Spleen (tissue), 11 donors: ENCODE results near the gene IER5. TPM values are rescaled to one million over a fixed set of nuclear protein-coding genes. Genes with fewer than 3 reads are reported as not detected.

ENCODE experiments used
- DNase-seq: peaks from one replicate; pipeline ENCODE4 v3.0.0-alpha.2; 2020
- H3K27ac ChIP-seq, 8 donors: fragments of 200-600 bp; sonication (generic) in 7 of 8; 1 replicate in 4 of 8; 2 replicates in 4 of 8; pipeline versions ENCODE4 v1.5.0 to v1.8.0; 2016 to 2021; ENCODE audit warnings: inconsistent platforms in 4 of 8, mild to moderate bottlenecking in 4 of 8, moderate library complexity in 1 of 8
- H3K27me3 ChIP-seq, 7 donors: fragments of 200-600 bp; sonication (generic) in 6 of 7; replicated peaks in 1 of 7; 1 replicate in 4 of 7; 2 replicates in 3 of 7; pipeline versions ENCODE4 v1.5.0 to v1.8.0; 2016 to 2021; ENCODE audit warnings: inconsistent platforms in 3 of 7, mild to moderate bottlenecking in 1 of 7
- H3K36me3 ChIP-seq, 6 donors: fragments of 200-600 bp; sonication (generic) in 5 of 6; 1 replicate in 4 of 6; 2 replicates in 2 of 6; pipeline versions ENCODE4 v1.5.0 to v1.8.0; 2016 to 2021; ENCODE audit warnings: inconsistent platforms in 2 of 6
- H3K4me1 ChIP-seq, 6 donors: fragments of 200-600 bp; sonication (generic) in 5 of 6; 1 replicate in 3 of 6; 2 replicates in 3 of 6; pipeline versions ENCODE4 v1.5.0 to v1.8.0; 2016 to 2021; ENCODE audit warnings: inconsistent platforms in 3 of 6
- H3K4me3 ChIP-seq, 8 donors: fragments of 200-600 bp; sonication (generic) in 7 of 8; 1 replicate in 4 of 8; 2 replicates in 4 of 8; pipeline versions ENCODE4 v1.5.0 to v1.8.0; 2016 to 2021; ENCODE audit warnings: inconsistent platforms in 4 of 8, mild to moderate bottlenecking in 4 of 8, moderate library complexity in 2 of 8
- H3K9me3 ChIP-seq, 8 donors: fragments of 200-600 bp; sonication (generic) in 7 of 8; 1 replicate in 4 of 8; 2 replicates in 4 of 8; pipeline versions ENCODE4 v1.5.0 to v1.8.0; 2016 to 2021; ENCODE audit warnings: inconsistent platforms in 4 of 8
- POLR2A ChIP-seq, 3 donors: fragments of 450-650 bp; IDR thresholded peaks; one replicate each; pipeline ENCODE4 v1.5.1; 2017; ENCODE audit warnings: antibody characterized with exemption in 3 of 3, mild to moderate bottlenecking in 1 of 3
- POLR2AphosphoS5 ChIP-seq, 3 donors: sonication (generic); formaldehyde crosslinking; IDR thresholded peaks; one replicate each; pipeline ENCODE4 v1.5.1; 2017; ENCODE audit warnings: antibody characterized with exemption in 3 of 3
- WGBS, 5 donors: extraction: QIAGEN DNeasy Blood & Tissue Kit in 3 of 5; methylation state at CpG; one replicate each; pipeline versions ENCODE4 v1.1.5 to v1.1.7; 2013 to 2018; 5-methylcytosine and 5-hydroxymethylcytosine counted together
- intact Hi-C: fragments of 100-400 bp; cut with DNase I; formaldehyde crosslinking; loops from one replicate; pipeline ENCODE4 v1.15.0; 2023; ENCODE audit warnings: low total_unique reads
- polyA plus RNA-seq, 3 donors: library from polyadenylated mRNA; stranded (reverse); fragments of 200-250 nt; gene quantifications; one replicate each; pipeline ENCODE4 v1.2.1, GENCODE V29; 2013
- total RNA-seq, 7 donors: library from RNA; depleted of rRNA in 3 of 7; stranded (reverse); fragments of >200 nt in 3 of 7; fragmentation: NEBNext Ultra II Directional in 4 of 7; extraction: Animal tissue kit (Norgen Biotek cat#: 25700) in 4 of 7; gene quantifications; one replicate each; pipeline versions ENCODE4 v1.1.0 to v1.2.1, GENCODE V29; 2016 to 2021
- TF ChIP-seq, protein P1 (sequence below), 11 experiments: fragments of 200-600 bp in 7 of 11; fragments of 450-650 bp in 4 of 11; sonication (generic) in 4 of 11; IDR thresholded peaks in 8 of 11; conservative IDR thresholded peaks in 3 of 11; 1 replicate in 7 of 11; 2 replicates in 4 of 11; pipeline versions ENCODE4 v1.4.0 to v1.8.0; 2016 to 2021; ENCODE audit warnings: antibody characterized with exemption in 11 of 11, inconsistent platforms in 4 of 11, mild to moderate bottlenecking in 1 of 11
- donor health status: healthy with polysubstance abuse.
- donor health status: DM: no; HTN: no; CAD: no; lungs with moderate emphysema.
- donor health status: DM: no; HTN: no; CAD: no.
- donor health status: Bipolar disorder and iron deficiency.
- donor health status: healthy.
- donor health status: DM: no; HTN: no; CAD: no.
- donor health status: DM: yes; HTN: yes; CAD: no.

Gene IER5
- total and polyA plus RNA-seq, 10 donors = 21.3 to 62.3 (median 36.7) TPM

DNA sequence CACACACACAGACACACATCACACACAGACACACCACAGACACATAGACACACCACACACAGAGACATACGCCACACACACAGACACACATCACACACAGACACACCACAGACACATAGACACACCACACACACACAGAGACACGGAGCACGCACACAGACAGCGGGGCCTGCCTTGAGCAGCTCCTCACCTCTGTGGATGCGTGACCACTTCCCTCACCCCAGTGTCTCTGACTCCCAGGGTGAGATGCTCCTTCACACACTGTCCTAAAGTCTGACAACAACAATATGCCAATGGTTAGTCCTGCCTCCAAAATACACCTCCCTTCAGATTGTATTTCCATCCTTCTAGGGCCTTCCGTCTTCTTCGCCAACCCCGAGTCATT is 48.2 kb downstream of the IER5 start:
- TF ChIP-seq, protein P1, sequence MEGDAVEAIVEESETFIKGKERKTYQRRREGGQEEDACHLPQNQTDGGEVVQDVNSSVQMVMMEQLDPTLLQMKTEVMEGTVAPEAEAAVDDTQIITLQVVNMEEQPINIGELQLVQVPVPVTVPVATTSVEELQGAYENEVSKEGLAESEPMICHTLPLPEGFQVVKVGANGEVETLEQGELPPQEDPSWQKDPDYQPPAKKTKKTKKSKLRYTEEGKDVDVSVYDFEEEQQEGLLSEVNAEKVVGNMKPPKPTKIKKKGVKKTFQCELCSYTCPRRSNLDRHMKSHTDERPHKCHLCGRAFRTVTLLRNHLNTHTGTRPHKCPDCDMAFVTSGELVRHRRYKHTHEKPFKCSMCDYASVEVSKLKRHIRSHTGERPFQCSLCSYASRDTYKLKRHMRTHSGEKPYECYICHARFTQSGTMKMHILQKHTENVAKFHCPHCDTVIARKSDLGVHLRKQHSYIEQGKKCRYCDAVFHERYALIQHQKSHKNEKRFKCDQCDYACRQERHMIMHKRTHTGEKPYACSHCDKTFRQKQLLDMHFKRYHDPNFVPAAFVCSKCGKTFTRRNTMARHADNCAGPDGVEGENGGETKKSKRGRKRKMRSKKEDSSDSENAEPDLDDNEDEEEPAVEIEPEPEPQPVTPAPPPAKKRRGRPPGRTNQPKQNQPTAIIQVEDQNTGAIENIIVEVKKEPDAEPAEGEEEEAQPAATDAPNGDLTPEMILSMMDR (IDR thresholded peaks at IDR 0.05 in 8 of 11, conservative IDR thresholded peaks at IDR 0.05 in 3 of 11) = no peak
- TF ChIP-seq POLR2A (IDR thresholded peaks at IDR 0.05) (no peak), POLR2AphosphoS5 (IDR thresholded peaks at IDR 0.05) (no peak)
- 68 to 98% (median 89%) methylated on average over 4 to 8 of the region's 8 CpGs for WGBS, 5 donors
- H3K27ac ChIP-seq = peak overlapping the region in 4 of 8 donors; percentile 83 to 92 (median 86)
- DNase-seq = no peak
- no peaks in the 10 kb centered on the region for H3K27me3 ChIP-seq
- intact Hi-C loops = no loop called here
- no peaks in the 10 kb centered on the region for H3K9me3 ChIP-seq
- no peak overlapping the region for H3K4me3 ChIP-seq
- H3K36me3 ChIP-seq = no peaks in the 10 kb centered on the region
- peaks cover 41 to 98% (median 77%) of the 10 kb centered on the region in 6 donors for H3K4me1 ChIP-seq

- Histone ChIP-seq H3K4me1 (peaks cover 43 to 98% (median 77%) of the 10 kb centered on the region in 6 donors), H3K9me3 (no peaks in the 10 kb centered on the region), H3K36me3 (no peaks in the 10 kb centered on the region), H3K27me3 (no peaks in the 10 kb centered on the region), H3K4me3 (no peak overlapping the region), H3K27ac (no peak overlapping the region)
- WGBS, 5 donors = 91 to 99% (median 94%) methylated on average over 10 to 12 of the region's 12 CpGs
- DNase-seq = no peak
- TF ChIP-seq POLR2AphosphoS5 (IDR thresholded peaks at IDR 0.05) (no peak), POLR2A (IDR thresholded peaks at IDR 0.05) (no peak)
- TF ChIP-seq, protein P1 (IDR thresholded peaks at IDR 0.05 in 8 of 11, conservative IDR thresholded peaks at IDR 0.05 in 3 of 11) = no peak
- intact Hi-C loops = no loop called here
Observed at GRCh38 chr1:181137217-181137743, 48.8 kb downstream of the IER5 start.

DNA sequence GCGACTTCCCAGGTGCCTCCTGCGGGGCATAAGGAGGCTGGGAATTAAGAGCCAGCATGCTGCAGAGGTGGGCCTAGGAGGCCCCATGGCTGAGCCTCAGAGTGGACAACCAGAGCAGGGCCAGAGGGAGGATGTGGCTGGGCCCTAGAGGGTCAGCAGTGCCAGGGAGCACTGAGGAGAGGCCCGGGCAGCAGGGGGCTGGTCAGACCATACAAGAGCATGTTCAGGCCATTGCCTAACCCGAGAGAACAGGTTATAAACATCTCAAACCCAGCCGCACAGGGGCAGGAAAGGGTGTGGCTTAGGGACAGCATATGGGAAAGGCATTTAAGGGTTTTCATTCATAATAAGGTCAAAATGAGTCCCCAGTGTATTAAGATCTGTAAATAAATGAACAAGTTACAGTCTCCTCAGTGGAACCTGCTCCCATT is 51.1 kb downstream of the IER5 start:
- no peaks in the 10 kb centered on the region for H3K27me3 ChIP-seq
- H3K4me3 ChIP-seq = no peak overlapping the region
- peaks cover 30 to 82% (median 61%) of the 10 kb centered on the region in 6 donors for H3K4me1 ChIP-seq
- H3K9me3 ChIP-seq = no peaks in the 10 kb centered on the region
- peak overlapping the region in 1 of 8 donors; percentile 28 for H3K27ac ChIP-seq
- no peak for DNase-seq
- intact Hi-C loops = loop anchor here (5.0 kb wide), 1 partner anchor 102 kb away; no protein-coding TSS in a partner anchor
- WGBS, 5 donors = 42 to 59% (median 44%) methylated on average over 4 to 5 of the region's 5 CpGs
- no peak for TF ChIP-seq POLR2AphosphoS5 (IDR thresholded peaks at IDR 0.05)
- TF ChIP-seq, protein P1 (IDR thresholded peaks at IDR 0.05 in 8 of 11, conservative IDR thresholded peaks at IDR 0.05 in 3 of 11) = no peak
- TF ChIP-seq POLR2A (IDR thresholded peaks at IDR 0.05) = no peak
- no peaks in the 10 kb centered on the region for H3K36me3 ChIP-seq

GRCh38 chr1:181140398-181140797 is 51.9 kb downstream of the IER5 start:
- Histone ChIP-seq H3K4me3 (no peak overlapping the region), H3K4me1 (peaks cover 25 to 75% (median 54%) of the 10 kb centered on the region in 6 donors), H3K27me3 (no peaks in the 10 kb centered on the region), H3K9me3 (no peaks in the 10 kb centered on the region), H3K27ac (peak overlapping the region in 1 of 8 donors; percentile 28), H3K36me3 (no peaks in the 10 kb centered on the region)
- intact Hi-C loops = loop anchor here (5.0 kb wide), 1 partner anchor 103 kb away; no protein-coding TSS in a partner anchor
- DNase-seq = no peak
- TF ChIP-seq, protein P1 (IDR thresholded peaks at IDR 0.05 in 8 of 11, conservative IDR thresholded peaks at IDR 0.05 in 3 of 11) = no peak
- TF ChIP-seq POLR2A (IDR thresholded peaks at IDR 0.05) = no peak
- WGBS, 5 donors = 68 to 90% (median 80%) methylated on average over 4 of the region's 4 CpGs
